ENCODE results near the gene PYGM.
"Not testable (repeated sequence)": the region's sequence is repeated elsewhere in the genome, so short reads cannot be mapped to it uniquely, and the experiment has no call there.

PYGM gene

DNA sequence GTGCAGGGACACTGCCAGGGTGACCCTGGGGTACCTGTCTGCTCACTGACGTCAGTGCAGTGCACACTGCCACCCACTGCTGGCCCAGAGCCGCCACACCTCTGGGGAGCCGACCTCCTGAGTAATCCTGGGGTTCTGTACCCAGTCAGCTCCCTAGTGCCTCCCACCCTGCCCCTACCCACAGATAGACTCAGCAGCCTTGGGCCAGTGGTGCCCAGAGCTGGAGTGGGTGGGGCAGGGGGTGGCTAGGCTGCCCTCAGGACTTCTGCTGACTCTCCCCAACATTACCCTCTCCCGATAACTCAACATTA lies 42.6 kb downstream of the PYGM start:
- DNase-seq (ENCODE audit: low read depth, low spot score): no peak

DNA sequence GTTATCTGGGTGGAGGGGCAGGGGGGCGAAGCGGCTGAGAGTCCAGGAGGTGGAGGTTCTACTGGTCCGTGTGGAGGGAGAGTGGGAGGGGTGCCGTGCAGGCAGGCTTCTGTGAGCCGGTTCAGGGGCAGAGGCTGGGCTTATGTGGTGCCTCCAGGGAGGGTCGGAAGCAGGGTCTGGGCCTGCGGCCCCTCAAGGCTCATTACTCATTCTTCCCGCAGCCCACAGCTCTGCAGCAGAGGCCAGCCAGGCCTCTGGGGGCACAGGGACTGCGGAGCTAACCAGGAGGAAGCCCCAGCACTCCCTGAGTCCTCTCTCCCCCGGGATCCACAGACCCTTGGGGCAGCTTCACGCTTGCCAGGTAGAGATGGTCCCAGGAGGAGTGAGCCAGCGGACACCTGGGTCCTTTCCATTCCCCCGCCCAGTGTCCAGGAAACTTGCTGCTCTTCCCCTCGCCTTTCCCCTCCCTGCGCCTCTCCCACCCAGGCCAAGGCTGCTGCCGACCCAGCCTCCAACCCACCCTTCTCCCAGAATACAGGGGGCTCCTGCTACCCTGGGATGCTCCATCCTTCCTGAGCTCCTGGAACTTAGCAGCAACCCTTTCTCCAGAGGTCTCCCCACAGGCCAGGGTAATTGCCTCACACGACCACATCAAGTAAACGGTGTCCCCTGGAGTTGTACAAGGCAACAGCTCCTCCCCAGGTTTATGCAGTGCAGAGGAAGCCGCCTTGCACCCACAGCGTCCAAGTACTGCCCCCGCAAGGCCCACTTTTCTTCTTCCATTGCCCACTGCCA lies 43.1 kb downstream of the PYGM start:
- DNase-seq (ENCODE audit: low read depth, low spot score): peak; percentile 40

DNA sequence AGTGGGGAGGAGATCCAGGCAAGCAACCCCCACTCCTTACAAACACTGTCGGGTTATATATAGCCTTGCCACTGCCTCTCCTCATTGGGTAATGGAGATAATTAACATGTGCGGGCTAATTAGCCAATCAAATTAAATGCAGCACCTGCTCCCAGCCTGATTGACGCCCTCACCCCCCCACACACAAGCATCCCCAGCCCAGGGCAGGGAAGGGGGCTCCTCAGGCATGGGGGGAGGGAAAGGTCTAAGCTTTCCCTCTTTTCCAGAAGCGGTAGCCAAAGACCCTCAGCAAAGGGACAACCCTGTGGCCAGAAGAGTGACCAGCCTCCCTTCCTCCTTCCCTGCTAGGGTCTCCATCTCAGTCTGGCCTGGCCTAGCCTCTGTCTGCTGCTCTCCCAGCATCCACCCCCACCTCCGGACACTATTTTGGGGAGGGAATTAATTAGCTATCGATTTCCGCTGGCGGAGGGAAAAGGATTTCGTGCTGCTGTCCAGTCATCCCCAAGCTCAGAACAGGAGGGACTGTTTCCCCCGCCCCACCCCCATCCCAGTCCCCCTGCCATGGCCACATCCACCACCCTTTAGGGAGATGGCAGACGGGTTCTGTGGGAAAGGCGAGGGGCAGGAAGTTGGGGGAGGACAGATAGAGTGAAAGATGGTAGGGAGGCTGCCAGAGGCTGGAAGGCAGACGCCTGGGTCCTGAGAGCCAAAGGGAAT lies 43.9 kb downstream of the PYGM start:
- no peak for DNase-seq (ENCODE audit: low read depth, low spot score)

DNA sequence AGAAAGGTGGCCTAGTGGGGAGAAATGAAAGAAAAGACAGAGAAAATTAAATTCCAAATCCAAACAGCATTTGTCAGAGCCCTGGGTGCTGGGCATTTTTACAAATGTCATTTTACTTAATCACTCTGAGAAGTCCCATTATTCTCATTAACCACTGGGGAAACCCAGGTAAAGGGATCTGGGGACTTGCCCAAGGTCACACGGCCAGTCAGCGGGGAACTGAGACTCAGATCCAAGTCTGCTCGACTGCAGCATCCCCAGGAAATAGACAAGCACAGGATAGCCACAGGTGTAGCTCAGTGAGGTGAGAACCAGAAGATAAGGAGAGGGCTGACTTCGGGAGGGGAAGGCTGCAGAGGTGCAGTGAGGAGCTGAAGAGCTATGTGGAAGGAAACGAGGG lies 44.7 kb downstream of the PYGM start:
- no peak for DNase-seq (ENCODE audit: low read depth, low spot score)

DNA sequence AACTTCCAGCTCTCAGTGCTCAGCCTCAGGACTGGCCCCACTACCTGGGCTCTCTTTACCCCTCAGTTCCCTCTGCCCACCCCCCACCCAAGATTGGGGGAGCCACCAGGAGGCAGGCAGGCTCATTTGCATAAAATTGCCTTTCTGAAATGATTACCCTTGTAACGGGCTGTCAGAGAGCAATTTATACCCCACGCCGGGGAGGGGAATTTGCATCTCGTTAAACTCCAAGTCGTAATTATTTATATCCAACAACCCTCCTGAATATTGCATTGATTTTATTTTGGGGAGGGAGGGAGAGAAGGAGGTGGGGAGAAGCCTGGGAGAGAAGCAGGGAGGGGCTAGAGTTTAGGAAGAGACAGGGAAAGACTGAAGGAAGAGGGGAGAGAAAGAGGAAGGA lies 45.1 kb downstream of the PYGM start:
- DNase-seq (ENCODE audit: low read depth, low spot score): no peak

DNA sequence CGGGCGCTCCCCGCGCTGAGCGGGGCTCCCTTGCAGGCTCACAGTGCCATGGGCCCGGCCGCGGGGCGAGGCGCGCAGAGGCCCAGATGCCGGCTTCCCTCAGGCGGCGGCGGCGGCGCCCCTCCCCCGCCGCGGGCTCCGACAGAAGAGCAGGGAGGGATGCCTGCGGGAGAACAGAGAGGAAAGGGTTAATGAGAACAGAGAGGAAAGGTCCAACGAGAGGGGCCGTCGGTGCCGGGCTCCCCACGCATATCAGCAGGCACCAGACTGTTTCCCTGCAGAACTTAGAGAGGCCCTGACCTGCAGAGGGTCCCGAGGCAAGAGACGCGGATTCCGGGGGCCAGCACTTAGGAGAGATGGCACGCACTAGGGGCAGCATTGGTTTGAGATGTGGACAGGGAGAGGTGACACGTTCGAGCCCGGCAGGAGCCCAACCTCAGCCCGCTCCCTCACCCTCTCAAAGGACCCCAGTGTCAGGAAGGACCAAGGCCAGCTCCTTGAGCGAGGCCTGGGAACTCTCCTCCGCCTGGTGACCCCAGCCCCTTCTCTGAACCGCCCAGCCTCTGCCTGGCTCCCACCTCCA lies 45.9 kb downstream of the PYGM start:
- DNase-seq (ENCODE audit: low read depth, low spot score): peak; percentile 86

DNA sequence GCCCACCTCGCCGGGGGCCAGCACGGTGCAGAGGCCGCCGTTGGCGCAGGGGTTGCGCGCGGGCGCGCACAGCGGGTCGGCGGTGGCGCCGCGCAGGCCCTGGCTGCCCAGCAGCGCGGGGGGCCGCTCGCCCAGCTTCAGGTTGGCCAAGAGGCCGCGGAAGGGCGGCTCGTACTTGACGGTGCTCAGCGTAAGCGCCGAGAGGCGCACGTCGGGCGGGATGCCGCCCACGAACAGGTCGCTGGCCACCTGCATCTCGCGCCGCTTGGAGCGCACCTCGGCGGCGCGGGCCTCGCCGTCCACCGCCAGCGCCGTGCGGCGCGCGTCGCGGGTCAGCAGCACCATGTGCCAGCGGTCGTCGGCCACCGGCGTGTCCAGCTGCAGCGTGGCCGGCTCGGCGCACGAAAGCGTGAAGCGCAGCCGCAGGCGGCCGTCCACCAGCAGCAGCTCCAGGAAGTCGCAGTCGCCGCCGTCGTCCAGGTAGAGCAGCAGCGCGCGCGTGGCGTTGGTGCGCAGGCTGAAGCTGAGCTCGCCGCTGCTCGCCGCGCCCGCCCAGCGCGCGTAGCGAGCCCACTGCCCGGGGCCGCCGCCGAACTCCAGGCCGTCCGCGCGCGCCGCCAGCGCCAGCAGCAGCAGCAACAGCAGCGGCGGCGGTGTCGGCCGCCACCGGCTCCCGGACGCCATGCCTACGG lies 46.6 kb downstream of the PYGM start:
- DNase-seq (ENCODE audit: low read depth, low spot score): peak; percentile 18

DNA sequence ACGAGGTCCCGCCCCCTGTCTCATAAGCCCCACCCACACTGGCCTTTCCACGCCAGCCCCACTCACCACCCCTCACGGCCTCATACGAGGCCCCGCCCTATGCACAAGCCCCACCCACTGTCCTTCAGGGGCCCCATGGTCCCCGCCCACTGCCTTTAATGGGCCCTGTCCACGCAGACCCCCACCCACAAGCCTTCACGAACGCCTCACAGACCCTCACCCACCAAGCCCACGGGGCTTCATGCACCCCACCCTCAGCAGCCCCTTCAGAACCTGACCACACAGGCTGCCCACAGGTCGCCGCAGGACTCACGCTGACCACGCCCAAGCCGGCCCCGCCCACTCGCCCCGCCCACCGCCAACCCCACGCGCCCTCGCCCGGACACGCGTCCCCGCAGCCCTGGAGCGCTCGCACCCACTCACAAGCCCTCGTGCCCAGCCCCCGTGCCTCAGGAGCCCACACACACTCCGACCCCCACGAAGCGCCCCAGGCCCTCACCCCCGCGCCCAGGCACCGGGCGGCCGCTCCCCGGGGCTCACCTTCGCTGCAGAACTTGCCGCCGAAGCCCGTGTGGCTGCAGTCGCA lies 47.3 kb downstream of the PYGM start:
- DNase-seq (ENCODE audit: low read depth, low spot score): no peak

DNA sequence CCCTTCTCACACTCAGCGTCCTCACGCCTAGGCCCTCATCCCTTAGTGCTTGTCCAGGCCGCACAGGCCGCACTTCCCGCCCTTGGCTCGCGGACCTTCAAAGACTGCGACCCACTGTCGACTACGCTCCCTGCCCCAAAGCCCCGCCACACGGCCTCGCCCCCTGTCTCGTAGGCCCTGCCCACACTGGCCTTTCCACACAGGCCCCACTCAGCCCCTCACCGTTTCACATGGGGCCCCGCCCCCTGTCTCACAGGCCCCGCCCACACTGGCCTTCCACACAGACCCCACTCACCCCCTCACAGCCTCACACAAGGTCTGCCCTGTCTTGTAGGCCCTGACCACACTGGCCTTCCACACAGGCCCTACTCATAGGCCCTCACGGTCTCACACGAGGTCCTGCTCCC lies 47.8 kb downstream of the PYGM start:
- no peak for DNase-seq (ENCODE audit: low read depth, low spot score)

DNA sequence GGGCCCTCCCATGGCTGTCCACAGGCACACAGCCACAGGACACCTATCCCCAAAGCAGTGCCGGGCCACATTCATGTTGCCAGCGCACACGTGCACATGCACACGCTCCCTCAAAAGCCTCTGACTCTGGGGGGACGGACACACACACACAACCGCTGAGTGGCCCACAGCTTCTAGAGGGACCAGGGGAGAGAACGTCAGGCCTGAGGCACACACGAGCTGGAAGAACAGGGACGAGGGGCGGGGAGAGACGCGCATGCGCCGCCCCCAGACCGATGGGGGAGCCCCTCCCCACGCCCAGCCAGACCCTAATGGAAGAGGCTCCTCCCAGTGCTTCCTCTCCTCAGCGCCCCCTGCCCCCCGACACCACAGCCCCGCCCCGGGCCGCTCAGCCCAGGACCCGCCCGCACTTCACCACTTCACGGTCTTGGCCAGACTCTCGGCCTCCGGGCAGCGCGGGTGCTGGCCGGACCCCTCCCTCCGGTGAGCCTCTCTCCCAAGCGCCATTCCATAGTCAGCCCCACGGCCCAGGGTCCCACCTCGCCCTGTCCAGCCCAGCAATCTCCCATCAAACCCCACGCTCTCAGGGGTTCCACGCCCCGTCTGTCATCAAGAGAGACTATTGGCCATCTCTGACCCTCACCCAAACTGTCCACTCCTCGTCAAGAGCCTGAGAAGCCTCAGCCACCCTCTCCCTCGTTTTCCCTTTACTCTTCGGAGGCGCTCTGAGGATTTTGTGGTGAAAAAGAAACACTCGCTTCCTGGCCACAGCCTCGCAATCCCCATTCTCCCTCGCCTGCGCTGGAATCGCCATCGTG lies 48.4 kb downstream of the PYGM start:
- no peak for DNase-seq (ENCODE audit: low read depth, low spot score)

DNA sequence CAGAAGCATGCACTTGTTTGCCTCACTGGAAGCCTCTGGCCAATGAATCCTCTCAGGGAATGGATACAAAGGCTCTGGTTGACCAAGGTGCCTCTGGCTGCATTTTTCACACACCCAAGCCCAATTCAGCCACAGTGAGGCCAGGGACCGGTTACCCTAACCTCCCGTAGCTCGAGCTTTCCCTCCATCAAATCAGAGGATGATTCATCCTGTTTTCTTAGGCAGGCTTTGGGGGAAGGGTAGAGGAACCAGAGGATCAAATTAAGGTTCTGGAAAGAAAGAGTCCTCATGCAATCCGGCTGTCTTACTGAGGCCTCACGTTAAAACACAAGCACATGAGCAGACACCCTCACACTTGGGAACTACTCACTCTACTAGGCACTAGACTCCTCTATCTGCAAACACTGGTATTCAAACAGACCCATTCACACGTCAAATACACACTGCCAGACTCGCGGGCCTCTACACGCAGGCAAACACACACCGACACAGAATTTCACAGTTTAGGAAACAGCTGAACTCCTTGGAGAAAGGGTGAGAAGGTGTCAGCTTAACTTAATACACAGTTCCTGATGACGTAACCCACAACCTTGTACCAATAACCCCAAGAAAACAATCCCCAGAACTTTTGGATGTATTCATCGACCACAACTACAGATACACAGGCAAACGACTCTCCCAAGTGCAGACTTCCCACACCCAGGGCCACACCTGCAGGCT lies 49.2 kb downstream of the PYGM start:
- no peak for DNase-seq (ENCODE audit: low read depth, low spot score)

DNA sequence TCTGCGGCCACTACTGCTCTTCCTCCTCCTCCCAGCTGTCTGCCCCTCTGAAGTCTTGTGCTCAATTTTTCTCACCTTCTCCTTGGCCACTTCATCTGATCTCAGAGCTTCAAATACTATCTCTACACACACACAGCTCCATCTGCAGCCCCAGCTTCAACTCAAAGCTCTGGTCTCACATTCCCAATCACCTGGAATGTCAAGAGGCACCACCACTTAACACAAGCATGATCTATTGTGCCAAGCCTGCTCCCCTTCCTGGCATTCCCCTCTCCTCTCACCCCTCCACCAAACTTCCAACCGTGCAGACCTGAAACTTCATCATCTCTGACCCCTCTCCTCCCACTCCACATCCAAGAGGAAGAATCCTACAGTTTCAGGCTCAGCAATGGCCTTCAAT lies 54.3 kb downstream of the PYGM start:
- DNase-seq (ENCODE audit: low read depth, low spot score): no peak

DNA sequence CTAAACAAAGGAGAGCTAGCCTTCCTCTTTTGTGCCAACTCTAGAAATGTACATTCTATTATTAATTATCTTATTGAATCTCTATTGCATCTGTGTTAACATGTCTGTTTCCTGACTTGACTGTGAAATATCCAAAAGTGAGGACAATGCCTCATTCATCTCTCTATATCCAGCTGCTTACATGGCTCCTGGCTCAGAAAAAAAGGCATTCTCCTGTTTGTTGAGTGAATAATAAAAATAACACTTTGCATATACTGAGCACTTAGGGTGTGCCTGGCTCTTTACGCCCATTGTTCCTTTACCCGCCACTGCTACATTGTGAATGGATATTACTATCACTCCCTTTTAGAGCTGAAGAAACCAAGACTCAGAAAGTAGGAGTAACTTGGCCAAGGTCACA lies 56.7 kb downstream of the PYGM start:
- no peak for DNase-seq (ENCODE audit: low read depth, low spot score)

DNA sequence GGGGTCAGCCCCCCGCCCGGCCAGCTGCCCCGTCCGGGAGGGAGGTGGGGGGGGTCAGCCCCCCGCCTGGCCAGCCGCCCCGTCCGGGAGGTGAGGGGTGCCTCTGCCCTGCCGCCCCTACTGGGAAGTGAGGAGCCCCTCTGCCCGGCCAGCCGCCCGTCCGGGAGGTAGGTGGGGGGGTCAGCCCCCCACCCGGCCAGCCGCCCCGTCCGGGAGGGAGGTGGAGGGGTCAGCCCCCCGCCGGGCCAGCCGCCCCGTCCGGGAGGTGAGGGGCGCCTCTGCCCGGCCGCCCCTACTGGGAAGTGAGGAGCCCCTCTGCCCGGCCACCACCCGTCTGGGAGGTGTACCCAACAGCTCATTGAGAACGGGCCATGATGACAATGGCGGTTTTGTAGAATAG lies 57.8 kb downstream of the PYGM start:
- DNase-seq (ENCODE audit: low read depth, low spot score): not testable (repeated sequence)

DNA sequence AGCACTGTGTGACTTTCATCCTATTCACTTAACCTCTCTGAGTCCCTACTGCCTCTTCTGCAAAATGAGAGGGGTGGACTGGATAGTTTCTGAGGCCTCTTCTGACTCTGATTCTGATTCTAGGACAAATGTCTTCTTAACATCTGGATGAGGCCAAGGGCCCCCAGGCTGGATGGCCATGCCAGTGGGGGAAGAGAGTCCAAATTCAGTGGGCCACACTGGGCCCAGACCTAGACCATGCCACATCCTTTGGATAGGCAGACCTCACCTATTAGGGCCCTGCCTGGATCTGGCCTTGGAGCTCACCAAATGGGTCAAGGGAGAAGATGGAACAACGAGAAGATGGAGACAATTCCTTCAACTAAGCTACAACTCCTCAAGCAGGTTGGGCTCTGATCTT lies 61.3 kb downstream of the PYGM start:
- no peak for DNase-seq (ENCODE audit: low read depth, low spot score)

DNA sequence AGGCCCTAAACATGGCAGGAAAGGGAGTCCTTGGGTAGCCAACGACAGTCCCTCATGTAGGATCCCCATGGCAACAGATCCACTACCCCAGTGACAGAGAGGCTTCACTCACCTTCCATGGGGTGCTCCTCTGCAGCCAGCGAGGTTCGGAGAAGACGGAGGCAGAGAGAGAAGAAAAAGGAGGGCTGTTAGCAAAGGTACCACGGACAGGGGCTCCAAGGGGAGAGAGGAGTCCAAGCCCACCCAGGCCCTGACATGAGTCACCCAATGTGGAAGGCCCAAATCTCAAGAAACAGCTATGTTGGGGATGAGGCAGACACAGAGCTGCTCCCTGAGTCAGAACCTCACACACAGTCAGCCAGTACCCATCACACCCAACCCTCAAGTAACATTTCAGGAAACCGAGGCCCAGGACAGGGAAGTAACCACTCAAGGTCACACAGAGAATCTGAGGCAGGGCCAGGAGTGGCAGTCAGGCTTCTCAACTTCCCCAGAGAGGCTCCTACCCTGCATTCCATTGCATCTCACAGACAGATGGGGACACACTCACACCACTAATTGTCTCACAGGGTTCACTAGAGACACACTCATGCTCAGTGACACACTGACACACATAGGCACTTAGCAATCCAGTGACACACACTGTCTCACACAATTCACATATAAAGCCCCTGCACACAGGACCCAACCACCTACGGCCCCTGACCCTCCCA lies 62.0 kb downstream of the PYGM start:
- no peak for DNase-seq (ENCODE audit: low read depth, low spot score)
